HK-2 (cell line): Measurements from ENCODE around the gene EPB41L2.

ENCODE experiments used
- DNase-seq: peaks from one replicate; pipeline ENCODE4 v3.0.0-alpha.2; 2018; ENCODE audit not compliant: unreplicated experiment

The EPB41L2 gene

DNA sequence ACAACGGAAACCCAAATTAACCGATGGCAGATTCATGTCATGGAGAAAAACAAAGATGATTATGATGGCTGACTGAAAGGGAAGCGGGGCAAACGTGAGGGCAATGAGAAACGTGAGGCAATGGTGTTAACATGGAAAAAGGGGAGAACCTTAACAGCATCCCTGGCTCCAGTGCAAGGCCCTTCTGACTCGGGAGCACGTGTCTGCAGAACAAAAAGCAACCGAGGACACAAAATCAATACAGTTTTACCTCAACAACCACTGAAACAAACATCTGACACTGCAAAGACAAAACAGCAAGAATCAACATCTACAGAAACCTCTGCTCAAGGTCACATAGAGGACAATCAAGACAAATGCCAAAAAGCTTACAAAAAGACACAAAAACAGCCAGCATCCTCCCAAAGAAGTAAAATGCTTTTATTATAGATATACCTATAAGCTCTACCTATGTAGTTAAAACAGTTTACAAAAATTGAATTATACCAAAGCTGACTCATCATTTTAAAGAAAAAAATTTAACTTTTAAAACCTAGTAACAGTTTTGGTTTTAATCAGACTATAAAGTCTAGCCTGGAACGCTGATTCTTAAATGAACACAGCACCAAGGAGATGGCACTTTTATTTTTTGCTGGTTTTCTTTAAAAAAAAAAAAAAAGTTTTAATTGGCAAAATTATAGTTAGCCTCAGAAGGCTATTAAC, 192.7 kb downstream of the EPB41L2 start:
- DNase-seq, result no peak

DNA sequence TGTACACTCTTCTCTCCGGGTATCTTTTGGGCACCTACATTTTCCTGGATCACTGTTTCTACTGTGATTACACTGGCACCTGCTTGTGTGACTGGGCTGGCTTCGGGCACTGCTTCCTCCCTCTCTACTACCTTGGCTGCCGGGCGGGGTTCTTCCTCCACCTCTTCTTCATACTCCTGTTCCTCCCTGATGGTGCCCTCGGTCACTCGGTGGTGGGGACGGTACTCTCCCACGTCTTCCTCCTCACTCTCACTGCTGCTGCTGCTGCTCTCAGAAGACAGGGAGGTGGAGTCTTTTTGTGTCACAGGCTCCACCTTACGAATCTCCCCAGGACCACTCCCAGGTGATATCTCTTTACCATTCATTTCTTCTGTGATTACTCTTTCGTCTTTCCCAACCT, 193.4 kb downstream of the EPB41L2 start:
- DNase-seq, result no peak

DNA sequence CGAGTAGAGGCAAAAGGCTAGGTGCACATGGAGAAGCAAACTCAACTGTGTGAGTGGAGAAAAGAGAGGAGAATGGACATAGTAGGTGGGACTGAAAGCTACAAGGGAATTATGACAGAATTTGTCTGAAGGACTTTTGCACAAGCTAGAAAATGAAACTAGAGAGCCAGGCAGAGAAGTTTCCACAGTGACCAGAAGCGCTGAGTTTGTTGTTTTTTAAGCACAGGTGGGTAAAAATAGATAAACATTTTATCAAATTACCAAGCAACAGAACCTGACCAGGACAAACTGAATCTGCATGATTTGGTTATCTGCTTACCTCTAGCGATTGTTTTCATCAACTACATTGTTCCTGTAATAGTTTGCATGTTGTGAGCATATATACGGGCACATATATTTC, 197.3 kb downstream of the EPB41L2 start:
- DNase-seq, result no peak

DNA sequence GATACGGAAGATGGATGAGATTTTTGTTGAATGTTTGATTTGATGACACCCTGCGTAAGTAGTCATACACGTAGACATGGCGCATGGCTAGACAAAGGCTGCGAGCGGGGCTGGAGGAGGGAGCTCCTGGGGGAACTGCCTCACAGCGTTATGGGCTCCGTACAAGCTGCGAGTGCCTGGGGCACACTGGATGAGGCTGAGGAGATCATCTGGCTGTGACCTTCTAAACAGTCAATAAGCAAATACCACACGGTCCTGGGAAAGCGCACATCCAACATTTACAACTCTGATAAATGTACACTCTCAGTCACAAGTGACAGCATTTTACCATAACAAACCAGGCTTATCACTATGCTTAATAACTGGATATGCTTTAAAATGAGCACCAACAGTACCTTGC, 198.7 kb downstream of the EPB41L2 start:
- DNase-seq, result no peak

DNA sequence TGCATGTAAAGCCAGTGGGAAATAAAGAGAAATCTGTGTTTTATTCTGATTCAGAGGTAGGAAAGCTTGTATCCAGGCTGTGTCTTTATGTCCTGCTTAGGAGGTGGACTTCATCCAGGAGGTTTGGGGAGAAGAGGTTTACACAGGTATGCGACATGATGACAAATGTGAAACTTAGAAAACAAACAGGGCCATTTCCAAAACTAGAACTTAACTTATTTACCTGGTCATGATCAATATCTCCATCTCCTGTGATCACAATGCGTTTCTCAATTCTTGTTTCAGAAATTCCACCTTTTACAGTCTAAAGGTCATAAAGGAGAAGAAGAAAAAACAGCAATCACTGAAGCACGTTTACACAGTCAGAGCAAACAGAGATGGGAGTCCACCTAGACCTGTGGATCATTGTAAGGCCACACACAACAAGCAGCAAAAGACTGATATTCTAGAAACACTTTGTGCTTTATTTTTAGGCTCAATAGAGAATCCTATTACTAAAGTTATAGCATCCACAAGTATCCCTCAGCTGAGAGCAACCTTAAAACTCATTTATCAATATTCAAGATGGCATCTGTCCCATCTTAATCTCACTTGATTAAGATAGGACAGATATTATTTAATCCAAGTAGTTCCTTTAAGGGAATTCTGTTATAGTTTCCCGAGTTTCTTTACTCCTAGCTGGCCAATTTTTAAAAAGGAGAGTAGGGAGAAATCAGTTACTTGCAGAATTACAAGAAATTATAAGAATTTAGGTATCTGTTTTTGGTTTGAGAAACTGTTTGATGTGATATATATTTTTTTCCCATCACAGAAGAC, 199.4 kb downstream of the EPB41L2 start:
- DNase-seq, result no peak

DNA sequence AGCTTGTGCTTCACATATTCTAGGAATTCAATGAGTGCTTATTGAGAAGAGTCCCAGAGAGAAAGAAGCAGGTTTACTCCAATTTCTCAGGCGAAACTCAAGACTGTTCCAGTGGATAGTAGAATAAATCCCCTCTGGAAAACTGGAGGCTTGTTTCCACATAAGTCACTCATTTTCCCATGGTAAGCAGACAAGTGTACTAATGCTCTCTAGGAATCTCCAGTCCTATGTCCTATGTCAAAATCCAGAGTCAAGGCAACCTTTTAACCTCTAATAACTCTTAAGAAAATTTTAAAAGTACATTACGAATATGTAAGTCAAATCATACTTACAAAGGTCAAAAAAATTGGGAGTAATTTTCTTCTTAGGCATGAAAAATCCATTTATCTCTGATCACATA, 200.7 kb downstream of the EPB41L2 start:
- DNase-seq, result no peak

DNA sequence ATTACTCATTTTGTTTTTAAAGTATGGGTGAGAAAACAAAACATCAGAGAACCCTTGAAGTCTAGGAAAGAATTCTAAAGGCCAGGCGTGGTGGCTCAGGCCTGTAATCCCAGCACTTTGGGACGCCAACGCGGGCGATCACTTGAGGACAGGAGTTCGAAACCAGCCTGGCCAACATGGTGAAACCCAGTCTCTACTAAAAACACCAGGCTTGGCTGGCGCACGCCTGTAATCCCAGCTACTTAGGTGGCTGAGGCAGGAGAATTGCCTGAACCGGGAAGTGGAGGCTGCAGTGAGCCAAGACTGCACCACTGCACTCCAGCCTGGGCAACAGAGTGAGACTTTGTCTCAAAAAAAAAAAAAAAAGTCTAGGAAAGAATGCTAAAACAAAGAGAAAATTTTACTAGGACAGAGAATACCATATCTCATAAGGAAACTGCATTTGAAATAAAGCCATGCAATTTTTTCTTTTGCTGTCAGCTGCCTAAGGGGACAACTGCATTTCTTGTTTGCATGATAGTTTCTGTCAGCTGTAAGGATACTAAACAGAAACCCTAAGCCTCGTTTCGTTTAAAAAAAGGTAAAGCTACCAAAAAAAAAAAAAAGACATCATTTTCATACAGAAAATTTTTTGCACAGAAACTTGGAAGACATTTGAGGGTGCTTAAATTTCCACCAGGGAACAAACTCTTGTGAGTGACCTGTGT, 203.7 kb downstream of the EPB41L2 start:
- DNase-seq, result no peak

DNA sequence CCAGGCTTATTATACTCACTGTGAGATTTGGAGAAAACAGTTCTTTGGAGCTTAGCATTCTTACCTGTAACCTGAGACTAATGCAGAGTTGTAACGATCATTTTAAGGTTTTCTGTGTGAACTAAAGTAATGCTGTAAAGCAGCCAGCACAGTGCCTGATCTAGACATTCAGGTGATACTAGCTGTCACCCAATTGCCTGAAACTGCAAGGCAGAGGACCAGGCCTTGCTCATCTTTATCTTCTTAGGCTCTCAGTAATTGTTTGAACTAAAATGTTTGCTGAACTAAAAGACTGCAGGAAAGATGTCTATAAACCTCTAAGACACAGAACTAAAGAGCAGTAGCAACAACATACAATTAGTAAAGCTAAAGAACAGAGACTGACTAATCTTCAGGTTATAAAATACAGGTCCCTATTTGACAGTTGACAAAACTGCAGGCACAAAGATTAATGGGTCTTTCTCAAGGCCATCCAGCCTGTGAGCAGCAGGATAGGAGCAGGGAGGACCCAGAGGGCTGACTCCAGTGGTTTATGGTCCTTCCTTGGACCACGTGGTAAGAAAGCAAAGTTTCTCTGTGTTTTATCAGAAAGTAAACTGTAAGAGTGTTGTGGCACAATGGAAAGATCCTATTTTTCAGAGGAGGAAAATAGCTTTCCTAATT, 204.4 kb downstream of the EPB41L2 start:
- DNase-seq, result no peak

DNA sequence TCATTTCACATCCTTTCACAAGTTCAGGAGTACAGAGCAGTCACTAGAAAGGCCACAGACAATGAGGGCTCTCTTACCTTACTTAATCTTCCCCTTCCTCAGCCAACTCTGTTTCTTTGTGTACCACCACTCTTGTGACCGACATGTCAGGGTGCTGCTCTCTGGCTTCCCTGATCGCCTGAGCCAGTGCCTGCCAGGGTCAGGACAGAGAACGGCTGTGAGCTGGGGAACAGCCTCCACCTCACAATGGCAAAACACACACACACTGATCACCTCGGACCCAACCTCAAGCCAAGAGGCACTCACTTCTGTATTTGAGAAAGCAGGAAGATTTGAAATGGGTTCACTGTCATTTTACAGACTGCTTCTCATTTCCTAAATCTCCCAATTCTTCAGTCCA, 205.0 kb downstream of the EPB41L2 start:
- DNase-seq, result no peak

DNA sequence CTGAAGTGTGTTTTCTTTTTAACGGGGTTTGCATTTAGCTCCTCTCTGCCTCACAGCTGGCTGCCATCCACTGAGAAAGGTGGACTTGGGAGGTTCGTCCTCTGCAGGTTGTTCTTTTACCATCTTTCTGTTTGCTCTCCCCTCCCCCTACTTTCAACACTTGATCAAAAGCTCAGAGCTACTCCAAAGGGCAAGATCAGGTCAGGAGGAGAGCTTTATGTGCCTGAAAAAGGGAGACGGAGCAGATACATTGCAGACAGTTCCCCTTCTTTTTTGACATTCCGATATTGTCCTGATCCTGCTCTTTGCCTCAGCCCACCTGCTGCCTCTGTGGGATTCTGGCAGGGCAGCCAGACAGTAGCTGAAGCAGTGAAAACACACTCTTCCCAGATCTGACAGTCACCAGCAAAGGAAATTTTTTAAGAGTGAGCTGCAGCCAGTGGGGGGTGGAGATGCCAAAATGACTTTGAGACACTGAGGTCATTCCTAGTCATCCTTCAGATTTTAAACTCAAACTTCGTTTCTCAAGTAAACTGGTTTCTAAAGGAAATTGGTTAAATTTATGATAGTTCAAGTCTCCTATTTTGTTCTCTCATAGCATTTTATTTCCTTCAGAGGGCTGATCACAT, 209.4 kb downstream of the EPB41L2 start:
- DNase-seq, result no peak

DNA sequence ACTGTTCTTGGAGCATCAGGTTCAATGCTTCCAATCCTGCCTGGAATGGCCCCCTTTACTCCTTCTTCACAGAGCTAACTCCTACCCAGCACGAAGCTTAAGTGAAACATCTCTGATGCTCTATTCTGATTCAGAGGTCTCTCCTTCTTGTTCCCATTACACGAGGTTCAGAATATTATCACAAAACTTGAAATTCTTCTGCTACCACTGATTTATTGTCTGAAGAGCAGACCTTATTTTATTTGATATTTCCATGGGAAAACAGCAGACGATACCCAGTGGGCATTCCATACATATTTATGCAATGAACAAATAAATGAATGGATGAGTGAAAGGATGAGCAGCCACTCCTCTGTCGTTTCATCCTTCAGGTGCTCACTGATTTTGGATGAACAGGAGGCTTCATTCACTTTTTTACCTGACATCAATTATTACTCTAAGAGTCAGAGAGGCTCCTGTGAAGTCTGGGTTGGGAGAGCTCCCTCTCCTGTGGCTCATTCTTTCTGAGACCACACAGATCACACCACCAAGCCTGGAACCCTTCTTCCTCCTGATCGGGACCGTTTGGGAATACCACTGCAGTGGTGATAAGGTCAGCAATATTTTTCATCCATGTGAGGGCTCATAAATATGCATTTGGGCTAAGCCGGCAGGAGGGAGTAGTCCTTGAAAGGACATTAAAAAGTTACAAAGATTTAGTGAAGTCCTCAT, 210.0 kb downstream of the EPB41L2 start:
- no peak for DNase-seq

DNA sequence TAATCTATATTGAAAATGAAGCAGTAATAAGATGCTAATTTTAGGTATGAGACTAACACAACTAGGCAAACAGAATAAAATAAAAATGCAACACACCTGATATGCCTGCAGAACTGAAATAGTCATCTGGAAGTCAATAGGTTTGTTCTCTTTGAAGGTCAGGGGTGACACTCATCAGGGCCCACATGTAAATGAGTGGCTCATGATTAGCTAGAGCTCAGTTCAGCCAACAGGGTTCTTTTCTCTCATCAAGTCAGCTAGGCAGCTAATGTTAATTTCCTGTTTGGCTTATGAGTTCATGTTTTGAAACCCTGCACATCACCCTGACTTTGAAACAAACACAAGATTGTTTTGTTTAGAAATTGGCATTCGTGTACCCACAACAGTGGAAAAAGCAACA, 212.0 kb downstream of the EPB41L2 start:
- DNase-seq, result no peak

DNA sequence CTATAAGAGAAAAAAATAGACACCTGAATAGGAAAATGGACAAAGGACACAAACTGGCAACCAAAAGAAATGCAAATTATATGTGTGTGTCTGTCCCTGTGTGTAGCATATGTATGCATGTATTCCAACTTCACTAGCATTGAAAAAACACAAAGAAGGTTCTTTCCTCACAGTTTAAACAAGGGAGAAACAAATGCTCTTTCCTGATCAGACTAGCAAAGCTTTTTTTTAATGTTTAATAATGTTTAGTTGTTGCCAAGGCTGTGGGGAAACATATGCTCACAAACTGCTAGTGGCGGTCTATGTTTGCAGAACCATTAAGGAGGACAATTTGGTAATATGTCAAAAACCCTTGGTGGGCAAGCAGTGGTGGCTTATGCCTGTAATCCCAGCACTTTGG, 213.5 kb downstream of the EPB41L2 start:
- no peak for DNase-seq

DNA sequence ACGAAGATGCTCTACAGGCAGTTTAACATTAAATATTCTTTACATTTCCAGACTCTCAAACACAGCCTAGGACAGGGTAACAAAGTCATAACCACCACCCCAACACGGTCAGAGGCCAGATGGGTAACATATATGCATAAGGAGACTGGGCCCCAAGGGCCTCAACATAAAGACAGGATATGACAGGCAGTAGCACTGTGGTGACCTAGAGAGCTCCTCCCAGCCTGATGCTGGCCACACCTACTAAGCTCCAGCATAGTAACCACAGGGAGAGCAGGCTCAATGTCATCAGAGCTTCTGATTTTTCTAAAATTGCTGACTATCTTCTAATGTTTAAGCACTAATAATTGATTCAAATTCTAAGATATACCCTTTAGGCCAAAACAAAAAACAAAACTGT, 214.1 kb downstream of the EPB41L2 start:
- no peak for DNase-seq

DNA sequence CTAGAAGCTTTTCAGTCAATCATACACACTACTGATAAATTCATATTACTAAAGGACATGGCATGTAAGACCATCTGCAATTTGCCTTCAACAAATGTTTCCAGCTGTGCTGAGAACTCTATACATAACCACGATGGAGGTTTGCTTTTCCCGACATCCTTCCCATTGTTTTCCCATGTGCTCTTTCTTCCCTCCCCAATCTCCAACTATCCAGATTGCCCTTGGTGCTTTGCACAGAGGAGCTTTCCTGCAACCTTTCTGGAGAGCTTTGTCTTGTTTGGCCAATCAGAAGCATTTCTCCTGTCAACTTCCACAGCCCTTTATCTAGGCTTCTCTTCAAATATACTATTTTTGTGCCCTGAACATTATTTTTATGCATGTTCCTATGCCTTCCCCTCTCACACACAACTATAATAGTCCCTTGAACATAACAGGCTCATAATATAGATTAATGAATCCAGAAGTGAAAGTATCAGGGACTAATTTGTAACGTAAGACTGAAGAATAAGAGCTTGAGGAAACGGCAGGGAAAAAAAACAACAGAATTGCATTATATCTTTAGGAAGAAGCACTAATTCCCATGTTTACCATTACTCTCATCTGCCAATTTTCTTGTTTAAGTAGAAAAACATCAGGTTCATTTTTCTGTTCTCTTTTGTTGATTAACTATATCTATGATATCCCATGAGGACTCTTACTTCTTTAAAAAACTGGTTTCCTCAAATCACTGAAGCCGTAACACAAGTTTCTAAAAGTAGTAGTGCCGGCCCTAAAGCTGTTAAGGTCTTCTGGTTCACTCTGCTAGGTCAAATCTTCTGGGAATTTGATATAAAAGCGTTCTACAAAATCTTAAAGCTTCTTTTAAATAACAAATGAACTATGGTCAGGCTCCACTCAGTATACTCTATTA, 215.8 kb downstream of the EPB41L2 start:
- no peak for DNase-seq

DNA sequence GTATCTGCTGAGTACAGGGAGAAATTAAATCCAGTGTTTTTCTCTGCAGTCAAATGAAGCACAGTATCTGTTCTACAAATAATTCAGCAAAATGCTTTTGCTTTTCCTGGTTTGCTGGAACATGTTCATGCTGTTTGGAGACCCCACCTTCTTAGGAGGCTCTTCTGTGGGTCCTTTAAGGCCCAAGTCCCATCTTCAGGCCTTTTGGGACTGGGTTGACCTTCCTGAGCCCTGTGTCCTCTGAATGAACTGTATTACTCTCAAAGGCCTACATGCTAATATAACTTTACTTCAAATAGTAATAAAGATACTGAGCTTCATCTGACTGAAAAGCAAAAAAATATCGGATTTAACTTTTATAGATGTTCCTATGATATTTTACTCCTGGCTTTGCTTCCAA, 216.5 kb downstream of the EPB41L2 start:
- no peak for DNase-seq

DNA sequence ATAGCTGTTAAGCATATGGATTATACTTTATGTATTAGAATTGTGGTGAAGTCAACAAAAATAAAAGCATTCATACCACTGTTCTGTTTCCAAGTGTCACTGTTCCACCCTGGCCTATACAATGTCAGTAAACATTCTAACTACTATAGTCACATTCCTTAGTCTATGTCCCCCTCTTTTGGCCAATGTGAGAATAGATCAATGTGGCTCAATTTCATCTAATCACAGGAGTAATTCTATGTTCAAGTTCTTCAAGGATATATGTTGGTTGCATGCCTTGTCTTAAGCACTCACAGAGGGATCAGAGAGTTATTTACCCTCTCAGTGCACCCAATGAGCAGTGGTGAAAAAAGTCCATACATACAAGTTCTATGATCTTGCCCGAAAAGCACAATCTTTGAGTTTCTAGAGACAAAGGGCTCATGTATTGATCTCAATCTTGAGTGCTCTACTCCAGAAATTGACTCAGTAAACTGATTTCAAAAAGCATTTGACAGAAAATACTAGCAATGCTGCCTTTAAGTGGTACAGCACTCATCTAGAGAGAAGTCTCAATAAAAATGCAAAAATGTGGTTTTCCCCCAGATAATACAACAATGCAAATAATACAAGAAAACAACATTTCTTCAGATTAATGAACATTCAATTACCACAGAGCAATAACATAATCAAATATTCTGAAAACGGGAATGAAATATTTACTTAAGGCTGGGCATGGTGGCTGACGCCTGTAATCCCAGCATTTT, 219.3 kb downstream of the EPB41L2 start:
- no peak for DNase-seq

DNA sequence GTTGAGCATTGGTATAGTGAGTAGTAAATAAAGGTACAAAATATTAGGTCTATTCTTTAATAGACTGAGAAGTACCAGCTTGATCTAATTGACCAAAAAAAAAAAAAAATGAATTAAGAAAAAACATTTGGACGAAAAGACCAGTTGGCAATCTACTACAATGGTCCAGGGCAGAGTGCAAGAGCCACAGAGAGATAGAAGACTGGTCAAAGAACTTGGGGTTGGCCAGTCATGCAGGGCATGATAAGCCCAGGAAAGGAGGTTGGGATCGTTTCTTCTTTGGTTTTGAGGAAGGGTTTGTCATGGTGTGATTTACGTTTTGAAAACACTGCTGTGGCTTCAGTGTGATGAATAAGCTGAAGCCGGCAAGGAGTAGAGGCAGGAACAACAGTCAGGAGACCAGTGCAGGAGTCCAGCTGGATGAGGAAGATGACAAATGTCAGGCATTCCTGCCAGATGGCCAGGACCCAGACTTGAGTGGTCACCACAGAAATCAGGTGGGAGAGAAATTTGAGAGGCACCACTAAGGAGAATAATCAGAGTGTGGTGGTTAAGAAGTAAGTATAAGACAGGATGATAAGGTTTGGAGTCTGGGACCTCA, 221.8 kb downstream of the EPB41L2 start:
- DNase-seq, result no peak

DNA sequence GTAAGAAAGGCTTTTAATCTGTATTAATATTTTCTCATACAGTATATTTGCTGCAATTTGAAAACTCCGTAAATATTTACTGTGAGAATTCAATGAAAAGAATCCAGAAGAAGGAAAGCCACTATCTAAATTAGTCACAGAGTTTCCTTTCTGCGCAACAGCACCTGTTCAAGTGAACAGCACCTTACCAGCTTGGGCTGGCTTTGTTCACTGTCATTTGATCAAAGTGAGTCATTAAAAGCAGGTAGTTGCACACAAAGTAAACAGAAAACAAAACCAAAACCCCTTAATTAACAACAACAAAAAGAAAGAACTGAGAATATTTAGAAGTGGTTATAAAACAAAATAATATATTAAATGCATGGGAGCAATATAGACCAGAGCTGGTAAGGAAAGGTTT, 223.0 kb downstream of the EPB41L2 start:
- DNase-seq, result no peak
